HG02840 (cell line): ENCODE measurements around the gene TLR8.

Experiments used
- ATAC-seq: cut with Tn5 transposase; IDR thresholded peaks from one replicate; pipeline ENCODE4 v1.9.1; 2021; ENCODE audit warnings: mild to moderate bottlenecking, moderate library complexity, moderate number of reproducible peaks; ENCODE audit not compliant: unreplicated experiment, low FRiP score

The TLR8 gene

DNA sequence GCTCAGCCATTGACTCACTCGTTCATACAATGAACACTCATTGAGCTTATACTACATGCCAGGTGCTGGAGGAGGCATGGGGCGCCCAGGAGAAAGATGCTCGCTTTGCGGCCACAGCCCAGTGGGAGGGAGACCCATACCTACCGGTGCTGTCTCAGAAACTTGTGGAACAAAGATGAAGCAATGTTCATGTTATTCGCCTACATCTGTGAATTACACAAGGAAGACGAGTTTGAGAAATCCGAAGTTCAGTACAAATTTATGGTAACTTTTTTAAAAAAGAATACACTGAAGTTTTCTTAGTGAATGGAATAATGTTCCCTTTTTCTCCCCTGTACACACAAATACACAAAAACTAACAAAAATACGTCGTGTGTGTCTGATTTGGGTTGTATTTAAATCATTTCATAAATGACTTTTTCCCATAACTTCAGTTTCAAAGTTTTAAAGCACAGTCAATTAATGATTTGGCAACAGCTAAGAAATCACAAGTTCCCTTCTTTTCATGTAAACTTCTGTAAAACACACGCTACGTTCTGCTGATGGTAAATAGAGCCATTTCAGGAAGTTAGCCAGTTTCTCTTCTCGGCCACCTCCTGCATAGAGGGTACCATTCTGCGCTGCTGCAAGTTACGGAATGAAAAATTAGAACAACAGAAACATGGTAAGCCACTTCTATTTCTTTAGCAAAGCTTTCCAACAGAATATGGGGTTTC, at the start of gene TLR8:
TSS of gene TLR8 (plus strand) at position 575 of the 716 bp plus-strand sequence. CDS start at position 662, 87 bp downstream.
- ATAC-seq = no peak

- ATAC-seq = no peak
These were observed 41.1 kb upstream of the TLR8 start for GRCh38 chrX:12865359-12865758.

GRCh38 chrX:12866451-12867377, 39.7 kb upstream of the TLR8 start, which contains the start of gene TLR7:
TLR7 (plus strand) TSS chrX:12867072; CDS start chrX:12867579, 507 bp downstream.
- no peak for ATAC-seq

- no peak for ATAC-seq
These were observed 38.7 kb upstream of the TLR8 start for GRCh38 chrX:12867685-12868084.

DNA sequence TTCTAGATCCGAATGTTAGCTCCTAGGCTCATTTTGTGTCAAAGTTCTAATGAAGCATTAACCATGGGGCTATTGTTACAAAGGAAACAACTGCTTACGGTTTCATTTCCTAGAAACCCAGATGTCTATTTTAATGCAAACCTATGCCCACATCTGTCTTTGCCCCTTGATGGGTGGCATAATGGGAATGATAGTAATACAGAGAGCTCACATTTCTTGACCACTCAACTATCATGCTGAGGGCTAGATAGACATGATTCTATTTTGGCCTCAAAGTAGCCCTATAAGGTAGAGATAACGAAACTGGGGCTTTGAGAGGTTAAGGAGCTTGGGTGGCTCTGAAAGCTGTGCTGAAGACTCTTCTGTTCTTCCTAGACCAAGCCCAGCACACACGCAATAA, 37.7 kb upstream of the TLR8 start:
- peak; percentile 56 for ATAC-seq

DNA sequence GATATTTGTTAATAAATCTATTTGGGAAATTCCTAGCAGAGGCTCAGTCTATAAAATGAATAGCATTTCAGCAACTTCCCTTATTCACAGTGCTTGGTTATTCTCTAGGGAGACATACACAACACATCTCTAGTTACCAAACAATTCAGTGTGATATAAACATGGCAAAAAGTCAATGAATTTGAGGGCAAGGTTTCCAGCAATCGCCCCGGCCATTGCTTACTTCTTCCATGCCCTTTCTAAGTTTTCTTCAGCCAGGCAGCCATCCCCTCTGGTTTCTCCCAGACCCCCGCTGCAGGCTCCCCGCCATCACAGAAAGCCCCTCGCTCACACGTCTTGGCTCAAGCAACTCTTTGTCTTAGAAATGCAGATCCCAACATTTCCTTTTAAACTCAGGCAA, 35.2 kb upstream of the TLR8 start:
- no peak for ATAC-seq

DNA sequence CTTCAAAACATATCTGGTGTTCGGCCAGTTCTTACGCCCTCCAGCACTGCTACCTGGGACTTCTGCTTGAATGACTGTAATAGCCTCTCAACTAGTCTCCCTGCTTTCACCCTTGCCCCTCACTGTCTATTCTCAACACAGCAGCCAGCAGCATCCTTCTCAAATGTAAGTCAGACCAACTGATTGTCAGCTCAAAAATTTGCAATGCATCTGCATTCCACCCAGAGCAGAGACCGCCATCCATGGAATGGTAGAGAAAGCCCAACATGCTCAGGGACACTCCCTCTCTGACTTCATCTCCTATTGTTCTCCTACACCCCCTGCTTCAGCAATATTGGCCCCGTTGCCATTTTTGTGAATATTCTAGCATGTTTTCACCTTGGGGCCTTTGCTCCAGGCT, 33.7 kb upstream of the TLR8 start:
- no peak for ATAC-seq

- ATAC-seq = no peak
These were observed 31.8 kb upstream of the TLR8 start for GRCh38 chrX:12874581-12874980.

- ATAC-seq = no peak
These were observed 29.0 kb upstream of the TLR8 start for GRCh38 chrX:12877386-12877785.

- no peak for ATAC-seq
These were observed 27.9 kb upstream of the TLR8 start for GRCh38 chrX:12878536-12878935.

DNA sequence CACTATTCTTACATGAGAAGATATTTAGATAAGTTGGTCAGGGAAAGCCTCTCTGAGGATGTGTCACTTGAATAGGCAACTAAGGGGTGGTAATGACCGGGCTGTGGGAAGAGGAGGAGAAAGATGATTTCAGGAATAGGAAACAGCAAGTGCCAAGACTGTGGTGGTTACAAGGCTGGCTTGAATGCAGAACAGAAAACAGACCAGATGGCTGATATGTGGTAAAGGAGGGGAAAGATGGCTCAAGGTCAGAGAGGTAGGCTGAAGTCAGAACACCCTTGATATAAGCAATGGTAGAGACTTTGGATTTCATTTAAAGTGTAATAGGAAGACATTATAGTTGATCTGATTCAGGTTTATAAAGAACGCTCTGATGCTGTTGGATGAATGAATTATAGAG, 24.5 kb upstream of the TLR8 start:
- ATAC-seq = no peak

DNA sequence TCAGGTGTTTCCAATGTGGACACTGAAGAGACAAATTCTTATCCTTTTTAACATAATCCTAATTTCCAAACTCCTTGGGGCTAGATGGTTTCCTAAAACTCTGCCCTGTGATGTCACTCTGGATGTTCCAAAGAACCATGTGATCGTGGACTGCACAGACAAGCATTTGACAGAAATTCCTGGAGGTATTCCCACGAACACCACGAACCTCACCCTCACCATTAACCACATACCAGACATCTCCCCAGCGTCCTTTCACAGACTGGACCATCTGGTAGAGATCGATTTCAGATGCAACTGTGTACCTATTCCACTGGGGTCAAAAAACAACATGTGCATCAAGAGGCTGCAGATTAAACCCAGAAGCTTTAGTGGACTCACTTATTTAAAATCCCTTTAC, 20.9 kb upstream of the TLR8 start:
- ATAC-seq = no peak

DNA sequence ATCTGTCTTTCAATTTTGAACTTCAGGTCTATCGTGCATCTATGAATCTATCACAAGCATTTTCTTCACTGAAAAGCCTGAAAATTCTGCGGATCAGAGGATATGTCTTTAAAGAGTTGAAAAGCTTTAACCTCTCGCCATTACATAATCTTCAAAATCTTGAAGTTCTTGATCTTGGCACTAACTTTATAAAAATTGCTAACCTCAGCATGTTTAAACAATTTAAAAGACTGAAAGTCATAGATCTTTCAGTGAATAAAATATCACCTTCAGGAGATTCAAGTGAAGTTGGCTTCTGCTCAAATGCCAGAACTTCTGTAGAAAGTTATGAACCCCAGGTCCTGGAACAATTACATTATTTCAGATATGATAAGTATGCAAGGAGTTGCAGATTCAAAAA, 19.9 kb upstream of the TLR8 start:
- no peak for ATAC-seq

DNA sequence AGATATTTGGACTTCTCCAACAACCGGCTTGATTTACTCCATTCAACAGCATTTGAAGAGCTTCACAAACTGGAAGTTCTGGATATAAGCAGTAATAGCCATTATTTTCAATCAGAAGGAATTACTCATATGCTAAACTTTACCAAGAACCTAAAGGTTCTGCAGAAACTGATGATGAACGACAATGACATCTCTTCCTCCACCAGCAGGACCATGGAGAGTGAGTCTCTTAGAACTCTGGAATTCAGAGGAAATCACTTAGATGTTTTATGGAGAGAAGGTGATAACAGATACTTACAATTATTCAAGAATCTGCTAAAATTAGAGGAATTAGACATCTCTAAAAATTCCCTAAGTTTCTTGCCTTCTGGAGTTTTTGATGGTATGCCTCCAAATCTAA, 19.3 kb upstream of the TLR8 start:
- ATAC-seq = no peak

DNA sequence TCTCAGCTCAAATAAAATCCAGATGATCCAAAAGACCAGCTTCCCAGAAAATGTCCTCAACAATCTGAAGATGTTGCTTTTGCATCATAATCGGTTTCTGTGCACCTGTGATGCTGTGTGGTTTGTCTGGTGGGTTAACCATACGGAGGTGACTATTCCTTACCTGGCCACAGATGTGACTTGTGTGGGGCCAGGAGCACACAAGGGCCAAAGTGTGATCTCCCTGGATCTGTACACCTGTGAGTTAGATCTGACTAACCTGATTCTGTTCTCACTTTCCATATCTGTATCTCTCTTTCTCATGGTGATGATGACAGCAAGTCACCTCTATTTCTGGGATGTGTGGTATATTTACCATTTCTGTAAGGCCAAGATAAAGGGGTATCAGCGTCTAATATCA, 18.7 kb upstream of the TLR8 start:
- no peak for ATAC-seq

DNA sequence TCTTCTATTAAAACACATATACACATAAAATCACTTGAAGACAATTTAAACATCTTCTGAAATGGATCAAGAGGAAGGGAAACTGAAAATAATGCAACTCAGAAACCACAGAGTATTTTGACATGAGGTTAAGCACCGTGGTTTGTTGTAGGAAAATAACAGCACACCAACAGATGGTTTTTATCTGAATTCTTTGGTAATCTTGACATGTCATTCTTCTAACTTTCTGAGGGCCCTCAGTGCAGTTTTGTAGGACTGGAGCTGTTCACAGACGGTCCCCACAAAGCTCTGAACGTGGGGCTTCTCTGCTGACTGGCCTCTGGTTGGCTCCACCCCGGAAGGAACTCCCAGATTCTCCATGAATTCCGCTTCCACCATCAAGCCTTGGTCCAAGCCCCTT, 16.0 kb upstream of the TLR8 start:
- no peak for ATAC-seq

DNA sequence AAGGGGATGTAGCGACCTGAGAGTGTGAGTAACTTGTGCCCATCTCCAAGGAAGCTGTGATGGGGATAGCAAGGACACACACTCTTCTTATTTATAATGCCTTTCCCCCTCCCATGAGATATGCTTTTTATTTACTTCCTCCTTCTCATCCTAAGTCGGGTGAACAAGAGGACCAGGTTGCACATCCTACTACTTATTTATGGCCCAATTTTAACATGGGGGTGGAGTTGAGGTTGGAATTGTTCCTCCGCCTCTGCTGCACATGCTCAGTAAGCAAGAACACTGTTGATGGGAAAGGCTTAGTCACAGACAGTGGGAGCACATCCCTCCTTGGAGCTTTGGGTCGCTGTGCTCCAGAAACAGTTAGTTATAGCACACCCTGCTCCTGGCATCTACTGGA, 15.2 kb upstream of the TLR8 start:
- no peak for ATAC-seq

GRCh38 chrX:12891915-12892506, 14.4 kb upstream of the TLR8 start:
- ATAC-seq = peak; percentile 52

DNA sequence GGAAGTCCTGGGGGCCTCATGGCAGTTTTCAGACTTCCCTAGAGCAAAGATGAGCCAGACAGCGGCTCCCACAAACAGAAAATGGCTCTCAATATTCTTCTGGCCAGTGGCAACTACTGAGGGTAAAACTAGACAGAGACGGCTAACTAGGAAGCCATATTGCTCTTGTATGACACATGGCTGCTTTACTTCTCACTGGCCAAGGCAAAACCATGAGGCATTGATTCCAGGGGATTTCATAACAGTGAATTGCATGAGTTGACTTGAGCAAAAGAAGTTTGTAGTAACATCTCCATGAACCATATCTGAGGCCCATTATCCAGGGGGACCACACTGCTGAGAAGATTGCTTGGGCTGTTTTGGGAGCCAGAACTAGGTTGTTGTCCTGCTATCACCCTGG, 13.7 kb upstream of the TLR8 start:
- no peak for ATAC-seq

GRCh38 chrX:12894074-12895030, 12.1 kb upstream of the TLR8 start:
- ATAC-seq = no peak
